ENCODE measurements around the gene ADAMTS10. TPM values are rescaled to one million over a fixed set of nuclear protein-coding genes. Genes with fewer than 3 reads are reported as not detected.

The ADAMTS10 gene
- total RNA-seq, 4 donors from 2014 or later: 2.0 to 8.8 (median 3.6) TPM

DNA sequence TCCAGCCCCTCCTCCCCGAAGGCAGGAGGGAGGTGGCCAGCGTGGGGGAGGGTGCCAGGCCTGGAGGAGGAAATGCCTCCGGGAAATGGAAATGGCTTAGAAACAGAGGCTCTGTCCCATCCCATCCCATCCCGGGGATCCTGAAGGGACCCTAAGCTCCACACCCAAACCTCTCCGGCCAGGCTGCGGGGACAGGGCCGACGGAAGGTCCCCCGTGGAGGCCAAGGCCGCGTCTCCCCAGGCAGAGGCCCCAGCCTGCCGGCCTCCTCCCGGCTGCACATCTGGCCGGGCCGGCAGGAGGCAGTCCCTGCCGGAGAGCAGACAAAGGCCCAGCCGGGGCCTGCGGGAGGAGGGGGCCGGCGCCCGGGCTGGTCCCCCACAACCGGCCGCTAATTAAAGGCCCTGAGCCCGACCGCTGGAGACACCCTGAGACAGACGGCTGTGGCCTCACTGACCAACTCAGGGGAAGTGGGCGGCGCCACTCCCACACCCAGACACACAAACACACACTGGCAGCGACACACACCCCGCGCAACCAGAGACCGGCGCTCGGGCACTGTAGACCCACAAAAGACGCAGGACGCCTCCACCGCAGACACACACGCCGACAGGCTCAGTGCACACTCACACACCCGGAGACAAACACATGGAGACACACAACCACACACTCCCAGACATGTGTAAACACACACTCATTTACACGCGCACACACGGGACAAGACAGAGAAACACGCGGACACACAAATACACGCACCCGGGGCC, 1.1 kb downstream of the ADAMTS10 start:
- H3K27me3 ChIP-seq: peaks cover 0 to 25% (median 0%) of the 10 kb centered on the region in 4 donors
- TF ChIP-seq, protein P1, sequence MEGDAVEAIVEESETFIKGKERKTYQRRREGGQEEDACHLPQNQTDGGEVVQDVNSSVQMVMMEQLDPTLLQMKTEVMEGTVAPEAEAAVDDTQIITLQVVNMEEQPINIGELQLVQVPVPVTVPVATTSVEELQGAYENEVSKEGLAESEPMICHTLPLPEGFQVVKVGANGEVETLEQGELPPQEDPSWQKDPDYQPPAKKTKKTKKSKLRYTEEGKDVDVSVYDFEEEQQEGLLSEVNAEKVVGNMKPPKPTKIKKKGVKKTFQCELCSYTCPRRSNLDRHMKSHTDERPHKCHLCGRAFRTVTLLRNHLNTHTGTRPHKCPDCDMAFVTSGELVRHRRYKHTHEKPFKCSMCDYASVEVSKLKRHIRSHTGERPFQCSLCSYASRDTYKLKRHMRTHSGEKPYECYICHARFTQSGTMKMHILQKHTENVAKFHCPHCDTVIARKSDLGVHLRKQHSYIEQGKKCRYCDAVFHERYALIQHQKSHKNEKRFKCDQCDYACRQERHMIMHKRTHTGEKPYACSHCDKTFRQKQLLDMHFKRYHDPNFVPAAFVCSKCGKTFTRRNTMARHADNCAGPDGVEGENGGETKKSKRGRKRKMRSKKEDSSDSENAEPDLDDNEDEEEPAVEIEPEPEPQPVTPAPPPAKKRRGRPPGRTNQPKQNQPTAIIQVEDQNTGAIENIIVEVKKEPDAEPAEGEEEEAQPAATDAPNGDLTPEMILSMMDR (IDR thresholded peaks at IDR 0.05): peak in 1 of 6 experiments; percentile 17
- TF ChIP-seq POLR2A (IDR thresholded peaks at IDR 0.05): peak in 1 of 4 donors; percentile 33
- intact Hi-C loops (cut with DNase I): no loop called here
- peak overlapping the region; percentile 43 to 86 (median 81) for H3K27ac ChIP-seq
- peak overlapping the region; percentile 29 to 73 (median 50) for H3K4me3 ChIP-seq
- peaks cover 17 to 56% (median 19%) of the 10 kb centered on the region in 3 donors for H3K4me1 ChIP-seq
- DNase-seq: no peak
- H3K36me3 ChIP-seq: peaks cover 0 to 12% (median 0%) of the 10 kb centered on the region in 3 donors
- 16% methylated on average over 11 of the region's 47 CpGs; no CpG with 5 or more reads in 1 of the 2 donors for WGBS, 2 donors
- peaks cover 0 to 8% (median 8%) of the 10 kb centered on the region in 3 donors for H3K9me3 ChIP-seq

DNA sequence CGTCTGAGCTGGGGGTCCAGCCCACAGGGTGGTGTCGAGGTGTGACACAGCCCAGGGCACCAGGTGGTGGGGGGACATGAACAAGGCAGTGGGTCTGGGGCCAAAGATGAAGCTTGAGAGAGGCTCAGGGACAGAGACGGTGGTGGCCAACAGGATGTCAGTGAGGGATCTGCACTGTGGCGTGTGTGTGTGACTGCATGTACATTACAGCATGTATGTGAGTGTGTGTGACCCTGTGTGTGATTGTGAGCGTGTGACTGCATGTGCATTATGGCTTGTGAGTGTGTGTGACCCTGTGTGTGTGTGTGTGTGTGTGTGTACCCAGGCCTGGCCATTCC, 1.6 kb downstream of the ADAMTS10 start:
- Histone ChIP-seq H3K27me3 (peaks cover 0 to 25% (median 0%) of the 10 kb centered on the region in 4 donors), H3K4me3 (peak overlapping the region; percentile 29 to 73 (median 50)), H3K4me1 (peaks cover 17 to 56% (median 19%) of the 10 kb centered on the region in 3 donors), H3K36me3 (peaks cover 0 to 15% (median 0%) of the 10 kb centered on the region in 3 donors), H3K9me3 (peaks cover 0 to 10% (median 8%) of the 10 kb centered on the region in 3 donors), H3K27ac (peak overlapping the region; percentile 43 to 86 (median 81))
- 52 to 61% methylated on average over 5 of the region's 5 CpGs for WGBS, 2 donors
- no peak for DNase-seq
- TF ChIP-seq, protein P1 (IDR thresholded peaks at IDR 0.05): no peak
- no peak for TF ChIP-seq POLR2A (IDR thresholded peaks at IDR 0.05)
- intact Hi-C loops (cut with DNase I): no loop called here

DNA sequence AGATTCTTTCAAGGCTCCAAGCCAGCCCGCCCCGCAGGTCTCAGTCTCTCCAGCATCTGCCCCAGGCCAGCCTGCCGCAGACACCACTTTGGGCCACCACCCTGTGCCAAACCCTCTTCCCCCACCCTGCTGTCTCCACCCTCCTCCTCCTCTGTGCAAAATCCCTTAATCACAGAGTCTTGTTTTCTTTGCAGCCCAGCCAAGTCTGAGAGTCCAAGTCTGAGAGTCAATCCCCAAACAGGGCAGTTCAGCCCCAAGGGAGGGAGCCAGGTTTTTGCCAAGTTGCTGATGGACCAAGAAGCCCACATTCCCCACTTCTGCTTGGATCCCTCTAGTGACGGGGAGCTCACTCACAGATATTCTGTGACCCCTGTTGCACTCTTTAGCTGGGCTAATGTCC, 3.1 kb downstream of the ADAMTS10 start:
- peaks cover 17 to 56% (median 19%) of the 10 kb centered on the region in 3 donors for H3K4me1 ChIP-seq

DNA sequence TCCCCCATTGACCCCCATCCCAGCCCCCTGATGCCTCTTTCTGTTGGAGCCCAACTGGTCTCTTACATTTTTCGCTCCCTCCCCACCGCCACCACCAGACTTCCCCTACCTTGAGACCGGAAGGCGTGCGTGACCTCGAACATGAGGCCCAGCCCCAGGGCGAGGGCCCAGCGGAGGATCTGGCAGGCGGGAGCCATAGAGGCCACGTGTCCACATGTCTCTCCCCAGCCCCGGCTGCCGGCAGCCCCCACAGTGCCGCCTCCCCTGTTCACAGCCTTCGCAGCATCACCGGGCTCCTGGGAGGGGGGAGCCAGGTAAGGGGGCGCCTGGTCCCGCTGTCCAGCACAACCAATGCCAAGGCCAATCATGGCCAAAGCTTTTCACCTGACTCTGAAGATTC, 5.0 kb downstream of the ADAMTS10 start:
- Histone ChIP-seq H3K9me3 (peaks cover 0 to 10% (median 8%) of the 10 kb centered on the region in 3 donors), H3K36me3 (peaks cover 0 to 41% (median 0%) of the 10 kb centered on the region in 3 donors)
- WGBS, 2 donors: 90 to 100% methylated on average over 2 to 3 of the region's 17 CpGs

More for the DNA sequence above, 3.1 kb downstream of the ADAMTS10 start:
- DNase-seq: no peak
- intact Hi-C loops (cut with DNase I): no loop called here
- WGBS, 2 donors: 54 to 59% methylated on average over 4 of the region's 4 CpGs
- Histone ChIP-seq H3K9me3 (peaks cover 0 to 10% (median 8%) of the 10 kb centered on the region in 3 donors), H3K27me3 (peaks cover 0 to 25% (median 0%) of the 10 kb centered on the region in 4 donors), H3K36me3 (peaks cover 0 to 24% (median 0%) of the 10 kb centered on the region in 3 donors), H3K4me3 (no peak overlapping the region), H3K27ac (no peak overlapping the region)
- TF ChIP-seq, protein P1 (IDR thresholded peaks at IDR 0.05): no peak
- TF ChIP-seq POLR2A (IDR thresholded peaks at IDR 0.05): no peak

More for the DNA sequence above, 5.0 kb downstream of the ADAMTS10 start:
- Histone ChIP-seq H3K4me3 (no peak overlapping the region), H3K4me1 (peaks cover 6 to 41% (median 15%) of the 10 kb centered on the region in 3 donors), H3K27me3 (peaks cover 0 to 22% (median 0%) of the 10 kb centered on the region in 4 donors), H3K27ac (no peak overlapping the region)
- intact Hi-C loops (cut with DNase I): no loop called here
- no peak for DNase-seq
- TF ChIP-seq POLR2A (IDR thresholded peaks at IDR 0.05): no peak
- TF ChIP-seq, protein P1 (IDR thresholded peaks at IDR 0.05): no peak

Measured in esophagus squamous epithelium (tissue), 5 donors.